Left renal pelvis (tissue), 4 donors: ENCODE results near the gene EPS8L1. TPM values are rescaled to one million over a fixed set of nuclear protein-coding genes. Genes with fewer than 3 reads are reported as not detected.
"Not testable (repeated sequence)": the region's sequence is repeated elsewhere in the genome, so short reads cannot be mapped to it uniquely, and the experiment has no call there.

Source experiments
- DNase-seq, 4 donors: peaks; one replicate each; pipeline ENCODE4 v3.0.0-alpha.2; 2013; ENCODE audit warnings: low read depth in 4 of 4, low spot score in 3 of 4
- polyA plus RNA-seq, 4 donors: library from polyadenylated mRNA; unstranded; fragments of 120-200 nt; gene quantifications; one replicate each; pipeline ENCODE4 v1.2.1, GENCODE V29; 2013; ENCODE audit not compliant: insufficient read length in 4 of 4

EPS8L1 gene
- polyA plus RNA-seq, 4 donors: 1.5 to 92.9 (median 53.5) TPM

DNA sequence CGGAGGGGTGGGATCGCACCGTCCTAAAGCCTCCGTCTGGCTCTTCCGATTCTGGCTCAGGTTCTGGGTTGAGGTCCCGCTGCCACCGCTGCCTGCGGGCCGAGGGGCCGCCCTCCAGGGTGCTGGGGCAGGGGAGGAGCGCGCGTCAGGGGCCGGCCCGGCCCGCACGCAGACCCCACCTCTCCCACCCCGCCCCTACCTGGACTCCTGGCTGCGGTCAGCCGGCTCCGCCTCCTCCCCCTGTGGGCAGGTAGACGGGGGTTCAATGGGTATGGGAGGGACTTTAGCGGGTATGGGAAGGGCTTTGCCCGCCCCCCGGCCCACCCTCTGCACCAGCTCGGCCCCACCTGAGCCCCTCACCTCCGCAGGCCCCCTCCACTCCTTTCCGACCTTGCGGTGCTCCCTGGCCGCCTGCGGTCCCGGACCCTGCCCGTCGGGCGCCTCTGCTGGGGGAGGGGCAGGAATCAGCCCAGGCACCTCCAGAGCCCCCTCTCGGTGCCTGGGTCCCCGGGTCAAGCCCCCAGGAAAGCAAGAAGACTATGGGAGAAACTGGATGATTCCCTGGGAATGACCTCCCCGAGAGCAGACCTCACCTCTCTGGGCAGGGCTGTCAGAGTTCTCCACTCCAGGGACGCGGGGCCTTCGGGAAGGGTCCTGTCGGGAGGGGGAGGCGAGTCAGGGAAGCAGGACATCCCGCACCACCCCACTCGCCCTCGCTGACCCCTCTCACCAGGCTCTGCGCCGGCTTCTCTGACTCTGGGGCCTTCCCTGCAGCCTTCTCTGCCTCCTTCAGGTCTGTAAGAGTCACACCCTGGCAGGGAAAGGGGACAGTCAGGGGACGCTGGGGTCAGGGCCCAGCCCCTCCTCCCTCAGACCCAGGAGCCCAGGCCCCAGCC, 17.0 kb downstream of the EPS8L1 start:
- no peak for DNase-seq

DNA sequence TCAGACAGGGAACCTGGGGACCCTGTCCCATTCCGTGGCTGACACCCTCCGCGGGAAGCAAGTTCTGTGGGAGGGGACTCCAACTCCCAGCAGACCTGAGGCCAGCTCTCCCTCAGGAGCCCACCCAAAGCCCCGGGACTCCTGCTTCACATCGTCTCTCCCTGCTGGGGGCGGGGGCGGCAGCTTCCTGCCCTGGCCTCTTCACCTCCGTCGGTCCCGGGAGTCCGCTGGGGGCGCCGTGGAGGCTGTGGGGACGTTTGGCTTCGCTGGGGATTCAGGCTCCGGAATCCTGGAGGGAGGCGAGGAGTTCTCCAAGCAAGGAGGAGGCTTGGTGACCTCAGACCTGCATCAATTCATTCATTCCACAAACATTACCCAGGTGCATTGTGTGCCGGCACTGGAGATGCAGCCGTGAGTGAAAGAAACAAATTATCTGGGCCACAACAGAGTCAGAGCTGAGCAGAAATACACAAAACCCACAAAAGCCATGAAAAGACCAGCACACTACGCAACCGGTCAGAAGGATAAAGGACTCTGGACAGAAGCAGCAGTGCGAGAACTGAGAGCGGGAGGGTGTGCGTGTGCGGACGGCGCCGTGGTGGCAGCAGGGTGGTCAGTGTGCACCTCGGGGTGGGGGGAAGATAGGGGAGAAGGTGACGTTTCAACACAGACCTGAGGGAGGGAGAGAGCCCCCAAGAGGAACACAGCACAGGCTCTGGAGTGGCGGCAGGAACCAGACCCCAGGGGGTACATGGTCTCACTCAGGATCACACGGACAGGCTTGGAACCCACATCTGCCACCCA, 19.0 kb downstream of the EPS8L1 start:
- no peak for DNase-seq

DNA sequence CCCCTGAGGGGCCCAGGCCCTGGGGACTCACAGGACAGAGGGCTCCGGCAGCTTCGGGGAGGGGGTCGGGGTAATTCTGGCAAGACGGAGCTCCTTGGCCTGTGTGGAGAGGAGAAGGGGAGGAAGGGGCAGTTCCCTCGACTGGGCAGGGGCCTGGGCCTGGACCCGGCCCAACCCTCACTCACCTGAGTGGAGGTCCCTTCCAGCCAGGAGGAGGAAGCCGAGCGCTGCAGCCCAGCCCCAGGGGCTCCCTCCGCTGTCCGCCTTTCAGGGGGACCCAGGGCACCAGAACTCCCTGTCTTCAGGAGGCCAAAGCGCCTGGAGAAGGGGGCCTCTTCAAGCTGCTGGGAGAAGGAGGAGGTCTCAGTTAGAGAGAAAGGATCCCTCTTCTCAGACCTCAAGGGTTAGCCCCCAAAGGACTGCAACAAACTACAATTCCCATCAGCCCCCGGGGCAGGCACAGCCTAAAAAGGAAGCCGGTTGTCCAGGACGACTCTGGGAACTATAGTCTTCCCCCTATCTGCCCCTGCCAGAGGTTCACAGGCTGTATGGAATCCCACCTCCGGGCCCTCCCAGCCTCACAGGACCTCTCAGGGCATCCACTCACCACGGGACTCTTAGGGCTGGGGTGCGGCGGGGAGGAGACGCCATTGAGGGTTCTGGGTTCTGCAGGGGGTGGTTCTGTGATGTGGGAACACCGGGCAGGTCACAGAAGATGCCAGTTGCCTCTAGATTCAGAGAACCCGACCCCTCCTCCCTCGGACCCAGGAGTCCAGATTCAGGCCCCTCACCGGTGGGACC, 19.8 kb downstream of the EPS8L1 start:
- no peak for DNase-seq

GRCh38 chr19:55096061-55096701, 20.5 kb downstream of the EPS8L1 start:
- DNase-seq: no peak

GRCh38 chr19:55097864-55098715, 22.4 kb downstream of the EPS8L1 start:
- DNase-seq: no peak

GRCh38 chr19:55098716-55099556, 23.3 kb downstream of the EPS8L1 start:
- DNase-seq: no peak

- no peak for DNase-seq
Measured at GRCh38 chr19:55099557-55100506, 24.2 kb downstream of the EPS8L1 start.

- no peak for DNase-seq
Measured at GRCh38 chr19:55101261-55101660, 25.6 kb downstream of the EPS8L1 start.

DNA sequence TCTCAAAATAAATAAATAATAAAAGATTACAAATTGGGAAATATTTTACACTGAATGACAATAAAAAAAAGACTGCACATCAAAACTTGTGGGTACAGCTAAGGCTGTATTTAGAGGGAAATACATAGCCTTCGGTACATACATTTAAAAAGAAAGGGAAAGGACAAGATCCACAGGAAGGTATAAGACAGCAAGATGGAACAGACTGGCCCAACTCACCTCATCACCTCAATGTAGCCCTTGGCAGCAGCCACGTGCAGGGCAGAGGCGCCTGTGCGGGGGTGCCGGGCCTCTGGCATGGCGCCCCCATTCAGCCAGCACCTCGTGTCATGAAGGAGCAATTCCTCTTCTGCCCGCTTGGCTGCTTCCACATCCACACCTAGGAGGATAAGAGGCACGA, 27.5 kb downstream of the EPS8L1 start:
- no peak for DNase-seq

DNA sequence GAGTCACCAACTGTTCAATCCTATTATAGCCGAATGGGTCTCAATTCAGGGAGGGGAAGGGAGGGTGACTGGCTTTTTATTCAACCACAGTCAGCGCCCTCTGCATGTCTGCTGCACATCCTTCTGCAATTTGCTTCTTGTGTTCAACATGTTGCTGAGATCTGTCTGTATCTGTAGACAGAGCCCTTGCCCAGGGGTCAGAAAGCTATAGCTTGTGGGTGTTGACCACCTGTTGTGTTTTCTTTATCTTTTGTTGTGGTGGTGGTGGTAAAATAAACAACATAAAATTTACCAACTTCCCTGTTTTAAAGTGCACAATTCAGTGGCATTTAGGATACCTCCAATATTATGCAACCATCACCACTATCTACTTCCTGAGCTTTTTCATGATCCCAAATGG, 29.6 kb downstream of the EPS8L1 start:
- no peak for DNase-seq

GRCh38 chr19:55106591-55106990, 30.9 kb downstream of the EPS8L1 start:
- DNase-seq: no peak

GRCh38 chr19:55107252-55107651, 31.6 kb downstream of the EPS8L1 start:
- not testable (repeated sequence) for DNase-seq

GRCh38 chr19:55109527-55110291, 34.0 kb downstream of the EPS8L1 start:
- no peak for DNase-seq

DNA sequence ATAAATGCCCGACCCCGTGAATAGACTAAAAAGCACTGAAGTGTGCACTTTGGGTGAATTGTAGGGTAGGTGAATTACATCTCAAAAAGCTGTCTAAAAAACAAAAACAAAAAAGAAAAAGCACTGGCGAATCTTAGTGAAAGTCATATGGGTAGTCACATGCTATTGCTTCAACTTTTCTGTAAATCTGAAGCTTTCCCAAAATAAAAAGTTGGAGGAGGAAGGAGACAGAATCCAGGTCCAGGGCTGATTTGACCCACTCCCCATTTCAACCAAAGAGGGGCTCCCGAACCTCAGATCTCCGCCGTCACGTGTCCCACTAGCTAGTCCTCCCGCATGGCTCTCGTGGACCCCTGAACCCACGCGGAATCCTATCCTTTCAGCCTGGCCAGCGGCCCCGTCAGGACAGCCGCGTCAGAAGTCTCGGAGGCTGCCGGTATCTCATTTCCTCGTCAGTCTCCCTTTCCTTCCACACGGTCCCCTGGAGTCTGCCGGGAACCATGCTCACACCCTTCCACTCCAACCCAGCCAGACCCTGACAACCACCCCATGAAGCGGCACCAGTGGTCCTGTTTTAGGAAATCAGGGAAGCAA, 35.7 kb downstream of the EPS8L1 start:
- DNase-seq: no peak

DNA sequence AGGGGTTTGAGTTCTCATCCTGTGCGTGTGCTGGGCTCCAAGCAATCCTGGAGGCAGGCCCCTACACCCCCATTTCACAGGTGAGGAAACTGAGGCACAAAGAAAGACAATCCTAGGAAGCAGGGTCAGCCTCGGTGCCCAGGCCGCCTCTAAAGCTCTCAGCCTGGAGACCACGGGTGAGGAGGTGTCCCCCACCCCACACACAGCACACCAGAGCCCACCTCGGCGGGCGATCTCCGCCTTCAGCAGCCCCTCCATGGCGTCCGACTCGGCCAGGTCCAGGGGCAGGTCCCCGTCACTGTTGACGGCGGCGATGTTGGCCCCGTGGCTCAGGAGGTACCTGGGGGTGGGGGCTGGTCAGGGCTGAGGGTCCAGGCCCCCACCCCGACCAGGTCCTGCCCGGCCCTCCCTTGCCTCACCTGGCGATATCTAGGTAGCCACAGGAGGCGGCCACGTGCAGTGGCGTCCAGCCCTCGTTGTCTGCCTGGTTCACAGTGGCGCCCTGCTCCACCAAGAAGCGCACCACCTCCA, 36.6 kb downstream of the EPS8L1 start:
- no peak for DNase-seq
